AG10803 (cell line): Measurements from ENCODE around the gene ARHGAP45.

Source experiments
- DNase-seq: peaks from one replicate; pipeline ENCODE4 v3.0.0; 2010; ENCODE audit warnings: low read depth
- H3K4me3 ChIP-seq: 2 replicates; pipeline ENCODE4 v1.5.1; 2011; ENCODE audit warnings: mild to moderate bottlenecking, low read length, control low read depth
- CTCF ChIP-seq: conservative IDR thresholded peaks from 2 replicates; pipeline ENCODE4 v1.5.1; 2011; ENCODE audit warnings: mild to moderate bottlenecking, low read length, control low read depth, inconsistent platforms

Gene ARHGAP45

DNA sequence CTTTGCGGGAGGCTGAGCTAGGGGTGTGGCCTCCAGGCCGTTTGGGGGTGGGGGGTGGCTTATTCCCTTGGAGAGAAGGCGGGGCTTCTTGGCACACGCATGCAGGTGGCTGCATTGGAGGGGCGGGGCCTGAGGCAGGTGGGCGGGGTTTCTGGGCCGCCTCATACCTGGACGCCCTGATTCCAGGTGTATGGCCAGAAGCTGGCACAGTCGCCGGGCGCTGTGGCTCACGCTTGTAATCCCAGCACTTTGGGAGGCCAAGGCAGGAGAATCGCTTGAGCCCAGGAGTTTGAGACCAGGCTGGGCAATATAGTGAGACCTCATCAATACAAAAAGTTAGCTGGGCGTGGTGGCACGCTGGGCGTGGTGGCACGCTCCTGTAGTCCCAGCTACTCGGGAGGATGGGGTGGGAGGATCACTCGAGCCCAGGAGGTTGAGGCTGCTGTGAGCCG, 19.2 kb upstream of the ARHGAP45 start:
- no peak for DNase-seq
- TF ChIP-seq CTCF: no peak
- no peak overlapping the region for H3K4me3 ChIP-seq

DNA sequence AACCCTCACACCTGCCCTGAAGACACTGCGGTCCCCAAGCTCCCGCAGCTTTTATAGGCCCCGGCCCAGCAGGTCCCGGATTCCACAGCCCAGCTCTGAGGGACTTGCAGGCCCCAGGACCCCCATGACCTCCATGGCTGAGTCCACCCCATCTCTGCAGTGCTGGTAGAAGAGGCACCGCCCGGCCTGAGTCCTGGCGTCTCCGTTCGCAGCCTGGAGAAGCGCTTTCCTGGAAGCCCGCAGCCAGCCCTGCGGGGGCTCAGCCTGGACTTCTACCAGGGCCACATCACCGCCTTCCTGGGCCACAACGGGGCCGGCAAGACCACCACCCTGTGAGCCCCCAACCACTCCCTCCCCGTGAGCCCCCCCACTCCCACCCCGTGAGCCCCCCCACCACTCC, 17.9 kb upstream of the ARHGAP45 start:
- DNase-seq: no peak
- no peak for TF ChIP-seq CTCF
- no peak overlapping the region for H3K4me3 ChIP-seq

DNA sequence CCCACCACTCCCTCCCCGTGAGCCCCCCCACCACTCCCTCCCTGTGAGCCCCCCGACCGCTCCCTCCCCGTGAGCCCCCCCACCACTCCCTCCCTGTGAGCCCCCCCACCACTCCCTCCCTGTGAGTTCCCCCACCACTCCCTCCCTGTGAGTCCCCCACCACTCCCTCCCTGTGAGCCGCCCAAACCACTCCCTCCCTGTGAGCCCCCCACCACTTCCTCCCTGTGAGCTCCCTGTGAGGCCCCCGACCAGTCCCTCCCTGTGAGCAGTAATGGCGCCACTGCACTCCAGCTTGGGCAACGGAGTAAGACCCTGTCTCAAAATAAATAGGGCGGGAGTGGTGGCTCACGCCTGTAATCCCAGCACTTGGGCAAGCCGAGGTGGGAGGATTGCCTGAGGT, 17.2 kb upstream of the ARHGAP45 start:
- DNase-seq: no peak

DNA sequence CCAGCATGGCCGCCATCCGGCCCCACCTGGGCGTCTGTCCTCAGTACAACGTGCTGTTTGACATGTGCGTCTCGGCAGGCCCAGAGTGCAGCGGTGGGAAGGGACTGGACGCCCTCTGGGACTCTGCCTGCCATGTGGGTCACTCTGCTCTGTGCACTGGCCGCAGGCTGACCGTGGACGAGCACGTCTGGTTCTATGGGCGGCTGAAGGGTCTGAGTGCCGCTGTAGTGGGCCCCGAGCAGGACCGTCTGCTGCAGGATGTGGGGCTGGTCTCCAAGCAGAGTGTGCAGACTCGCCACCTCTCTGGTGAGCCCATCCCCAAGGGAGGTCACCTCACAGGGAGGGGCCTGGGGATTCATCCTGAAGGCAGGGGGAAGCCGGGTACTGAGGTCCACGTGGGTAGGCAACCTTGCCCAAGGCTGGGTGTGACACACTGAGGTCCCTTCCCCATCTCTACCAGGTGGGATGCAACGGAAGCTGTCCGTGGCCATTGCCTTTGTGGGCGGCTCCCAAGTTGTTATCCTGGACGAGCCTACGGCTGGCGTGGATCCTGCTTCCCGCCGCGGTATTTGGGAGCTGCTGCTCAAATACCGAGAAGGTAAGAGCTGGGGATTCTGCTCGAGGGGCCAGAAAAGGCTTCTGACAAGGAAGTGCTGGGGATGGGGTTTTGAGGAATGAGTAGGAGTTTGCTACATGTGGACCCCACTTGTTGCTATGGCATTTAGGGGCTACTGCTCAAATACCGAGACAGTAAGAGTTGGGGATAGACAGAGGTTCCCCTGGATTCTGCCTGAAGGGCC, 15.8 kb upstream of the ARHGAP45 start:
- H3K4me3 ChIP-seq: no peak overlapping the region
- DNase-seq: no peak
- no peak for TF ChIP-seq CTCF

More for the DNA sequence above, 17.2 kb upstream of the ARHGAP45 start:
- TF ChIP-seq CTCF: no peak
- H3K4me3 ChIP-seq: no peak overlapping the region

- no peak for TF ChIP-seq CTCF
- DNase-seq: no peak
- H3K4me3 ChIP-seq: no peak overlapping the region
These were observed 15.2 kb upstream of the ARHGAP45 start for GRCh38 chr19:1051791-1052190.

DNA sequence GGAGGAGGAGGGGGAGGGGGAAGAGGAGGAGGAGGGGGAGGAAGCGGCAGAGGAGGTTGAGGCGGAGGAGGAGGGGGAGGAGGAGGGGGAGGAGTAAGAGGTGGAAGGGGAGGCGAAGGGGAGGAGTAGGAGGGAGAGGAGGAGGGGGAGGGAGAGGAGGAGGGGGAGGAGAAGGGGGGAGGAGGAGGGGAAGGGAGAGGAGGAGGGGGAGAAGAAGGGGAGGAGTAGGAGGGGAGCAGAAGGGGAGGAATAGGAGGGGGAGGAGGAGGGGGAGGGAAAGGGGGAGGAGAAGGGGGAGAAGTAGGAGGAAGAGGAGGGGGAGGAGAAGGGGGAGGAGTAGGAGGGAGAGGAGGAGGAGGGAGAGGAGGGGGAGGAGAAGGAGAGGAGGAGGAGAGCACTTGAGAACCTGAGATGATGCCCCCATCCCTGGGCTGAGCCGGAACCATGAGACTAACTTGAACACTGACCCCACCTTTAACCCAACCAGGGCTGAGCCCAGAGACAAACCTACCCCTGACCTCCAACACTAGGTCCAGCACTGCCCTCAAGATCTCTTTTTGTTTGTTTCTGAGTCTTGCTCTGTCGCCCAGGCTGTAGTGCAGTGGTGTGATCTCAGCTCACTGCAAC, 14.5 kb upstream of the ARHGAP45 start:
- TF ChIP-seq CTCF: no peak
- DNase-seq: no peak
- no peak overlapping the region for H3K4me3 ChIP-seq
